K562 (cell line): ENCODE data around the gene SZT2.
"Not testable (repeated sequence)": the region's sequence is repeated elsewhere in the genome, so short reads cannot be mapped to it uniquely, and the experiment has no call there.

Experiments
- CTCF ChIP-seq, 3 experiments: IDR thresholded peaks in 2 of 3; conservative IDR thresholded peaks in 1 of 3; 2 replicates each; pipeline ENCODE4 v1.5.1; 2011 to 2012; ENCODE audit warnings: low read length in 3 of 3, mild to moderate bottlenecking in 3 of 3, control low read depth in 2 of 3, improper control_type of control experiment in 1 of 3, inconsistent platforms in 1 of 3, low read depth in 1 of 3, mixed read lengths in 1 of 3, moderate library complexity in 1 of 3; ENCODE audit not compliant: insufficient read depth in 2 of 3
- CUX1 ChIP-seq: fragments of 200-800 bp; sonication (Bioruptor generic); IDR thresholded peaks from 2 replicates; pipeline ENCODE4 v1.6.1; 2016; ENCODE audit warnings: missing genetic modification characterization, missing compliant biosample characterization
- ELK3 ChIP-seq: fragments of 450-650 bp; formaldehyde crosslinking; IDR thresholded peaks from 2 replicates; pipeline ENCODE4 v1.4.0; 2020; ENCODE audit warnings: mild to moderate bottlenecking
- GABPB1 ChIP-seq: sonication (generic); formaldehyde crosslinking; IDR thresholded peaks from 2 replicates; pipeline ENCODE4 v1.8.0; 2022; ENCODE audit warnings: mild to moderate bottlenecking, missing genetic modification reagents
- ZBTB40 ChIP-seq, 2 experiments: fragments of 450-650 bp in 1 of 2; sonication (generic) in 1 of 2; formaldehyde crosslinking in 1 of 2; IDR thresholded peaks; 2 replicates each; pipeline versions ENCODE4 v1.7.1 to v1.9.0; 2016 to 2022; ENCODE audit warnings: inconsistent platforms in 1 of 2, mild to moderate bottlenecking in 1 of 2, missing genetic modification reagents in 1 of 2

- not testable (repeated sequence) for TF ChIP-seq ZBTB40 (IDR thresholded peaks at IDR 0.05); ZBTB40 (CRISPR knock-in tag; IDR thresholded peaks at IDR 0.05); ELK3 (CRISPR knock-in tag); GABPB1; CUX1; CTCF (IDR thresholded peaks at IDR 0.05 in 2 of 3, conservative IDR thresholded peaks at IDR 0.05 in 1 of 3; ENCODE audit: insufficient read depth in 2 of 3, low read depth in 1 of 3, low read length in 3 of 3)
Measured at GRCh38 chr1:43413426-43413825, 23.7 kb downstream of the SZT2 start.
